ENCODE data around the gene PIK3C2G.
"Not testable (repeated sequence)": the region's sequence is repeated elsewhere in the genome, so short reads cannot be mapped to it uniquely, and the experiment has no call there.

The PIK3C2G gene

GRCh38 chr12:18255004-18255403 lies 6.3 kb upstream of the PIK3C2G start:
- 83% methylated on average over 2 of the region's 6 CpGs for WGBS
- H3K9me3 ChIP-seq (ENCODE audit: control insufficient read depth, low read length), result not testable (repeated sequence)

DNA sequence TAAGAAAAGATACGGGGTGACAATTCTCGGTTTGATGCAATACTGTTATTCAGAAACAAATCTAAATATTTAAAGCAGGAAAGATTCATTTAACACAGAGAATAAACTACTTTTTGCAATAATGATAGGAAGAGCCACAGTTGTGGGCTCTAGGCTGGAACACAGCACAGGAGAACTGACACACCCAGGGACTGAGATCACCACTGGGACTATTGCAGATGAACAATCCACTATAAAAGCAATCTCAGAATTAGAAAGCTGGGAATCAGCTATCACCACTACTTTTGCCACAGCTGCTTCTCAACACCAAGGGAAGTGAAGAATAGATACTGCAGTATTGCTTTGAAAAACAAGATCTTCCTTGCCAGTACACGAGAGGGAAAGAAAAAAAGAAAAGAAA lies 4.1 kb upstream of the PIK3C2G start:
- Histone ChIP-seq H3K36me3 (ENCODE audit: control insufficient read depth in 1 of 2, insufficient read depth in 2 of 2, low read depth in 1 of 2, low read length in 2 of 2) (no peaks in the 10 kb centered on the region), H3K4me3 (ENCODE audit: insufficient read depth in 1 of 2, low read depth in 1 of 2, low read length in 2 of 2) (no peak overlapping the region), H2BK5ac (ENCODE audit: low read depth, low read length, poor library complexity, severe bottlenecking) (no peak overlapping the region), H4K91ac (ENCODE audit: low read length) (no peak overlapping the region), H3K4me2 (ENCODE audit: low read length, poor library complexity, severe bottlenecking) (no peak overlapping the region), H3K27ac (ENCODE audit: low read length, poor library complexity, severe bottlenecking) (no peak overlapping the region), H3K23ac (ENCODE audit: low read length in 2 of 2) (no peak overlapping the region), H3K14ac (ENCODE audit: low read length in 2 of 2) (no peak overlapping the region), H2AFZ (ENCODE audit: low read depth, low read length) (no peak overlapping the region), H3K4me1 (ENCODE audit: control insufficient read depth, insufficient read depth, low read depth, low read length) (peaks cover 1% of the 10 kb centered on the region), H3K9me3 (ENCODE audit: control insufficient read depth, low read length) (no peaks in the 10 kb centered on the region), H3K18ac (ENCODE audit: low read depth in 1 of 2, low read length in 2 of 2) (no peak overlapping the region), H3K79me1 (replicated peaks; ENCODE audit: low read length, poor library complexity, severe bottlenecking) (no peaks in the 10 kb centered on the region), H4K8ac (ENCODE audit: low read length) (no peak overlapping the region), H3K4ac (ENCODE audit: low read depth in 1 of 2, low read length in 2 of 2) (no peak overlapping the region), H2AK5ac (ENCODE audit: low read length, severe bottlenecking) (no peak overlapping the region), H2BK15ac (ENCODE audit: low read depth, poor library complexity, severe bottlenecking) (no peak overlapping the region), H3K27me3 (ENCODE audit: control insufficient read depth in 1 of 2, insufficient read depth in 1 of 2, low read length in 2 of 2) (no peaks in the 10 kb centered on the region), H2BK12ac (ENCODE audit: low read length in 2 of 2) (no peak overlapping the region), H2BK120ac (ENCODE audit: low read depth, low read length) (no peak overlapping the region), H3K9ac (ENCODE audit: low read length) (no peak overlapping the region)
- no peak for DNase-seq
- WGBS, result 90% methylated on average over 1 of the region's 3 CpGs

More at GRCh38 chr12:18255004-18255403, 6.3 kb upstream of the PIK3C2G start:
- H2BK12ac ChIP-seq (ENCODE audit: low read length in 2 of 2); DNase-seq; H3K36me3 ChIP-seq (ENCODE audit: control insufficient read depth in 1 of 2, insufficient read depth in 2 of 2, low read depth in 1 of 2, low read length in 2 of 2); H2AFZ ChIP-seq (ENCODE audit: low read depth, low read length); H3K4me2 ChIP-seq (ENCODE audit: low read length, poor library complexity, severe bottlenecking); H3K79me1 ChIP-seq (replicated peaks; ENCODE audit: low read length, poor library complexity, severe bottlenecking); H3K4ac ChIP-seq (ENCODE audit: low read depth in 1 of 2, low read length in 2 of 2); H3K4me3 ChIP-seq (ENCODE audit: insufficient read depth in 1 of 2, low read depth in 1 of 2, low read length in 2 of 2); H3K9ac ChIP-seq (ENCODE audit: low read length); H3K27ac ChIP-seq (ENCODE audit: low read length, poor library complexity, severe bottlenecking); H3K4me1 ChIP-seq (ENCODE audit: control insufficient read depth, insufficient read depth, low read depth, low read length); H2BK15ac ChIP-seq (ENCODE audit: low read depth, poor library complexity, severe bottlenecking); H4K8ac ChIP-seq (ENCODE audit: low read length); H2AK5ac ChIP-seq (ENCODE audit: low read length, severe bottlenecking); H3K23ac ChIP-seq (ENCODE audit: low read length in 2 of 2); H4K91ac ChIP-seq (ENCODE audit: low read length); H3K27me3 ChIP-seq (ENCODE audit: control insufficient read depth in 1 of 2, insufficient read depth in 1 of 2, low read length in 2 of 2); H3K18ac ChIP-seq (ENCODE audit: low read depth in 1 of 2, low read length in 2 of 2); H2BK120ac ChIP-seq (ENCODE audit: low read depth, low read length); H3K14ac ChIP-seq (ENCODE audit: low read length in 2 of 2); H2BK5ac ChIP-seq (ENCODE audit: low read depth, low read length, poor library complexity, severe bottlenecking): not testable (repeated sequence)

DNA sequence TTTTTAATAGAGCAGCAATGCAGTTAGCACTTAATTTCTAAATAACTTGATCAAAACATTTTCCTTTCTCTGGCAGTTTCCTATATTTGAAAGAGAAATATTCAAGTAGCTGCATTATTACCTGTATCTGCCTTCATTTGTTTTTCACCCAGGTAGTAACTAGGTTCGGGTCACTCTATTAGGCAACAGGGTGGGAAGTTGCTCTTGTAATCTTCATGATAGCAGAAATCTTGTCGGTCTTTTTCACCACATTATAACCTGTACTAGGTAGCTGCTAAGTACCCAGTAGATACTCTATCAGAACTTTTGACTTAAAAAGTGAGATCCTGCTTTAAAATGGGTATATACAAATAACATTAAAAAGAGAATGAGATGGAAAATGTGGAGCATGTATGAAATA lies 2.4 kb upstream of the PIK3C2G start:
- no peak overlapping the region for H3K9ac ChIP-seq (ENCODE audit: low read length)
- no peak overlapping the region for H4K8ac ChIP-seq (ENCODE audit: low read length)
- H2AFZ ChIP-seq (ENCODE audit: low read depth, low read length), result no peak overlapping the region
- no peaks in the 10 kb centered on the region for H3K36me3 ChIP-seq (ENCODE audit: control insufficient read depth in 1 of 2, insufficient read depth in 2 of 2, low read depth in 1 of 2, low read length in 2 of 2)
- no peaks in the 10 kb centered on the region for H3K79me1 ChIP-seq (replicated peaks; ENCODE audit: low read length, poor library complexity, severe bottlenecking)
- no peak overlapping the region for H2BK15ac ChIP-seq (ENCODE audit: low read depth, poor library complexity, severe bottlenecking)
- no peaks in the 10 kb centered on the region for H3K27me3 ChIP-seq (ENCODE audit: control insufficient read depth in 1 of 2, insufficient read depth in 1 of 2, low read length in 2 of 2)
- H2BK120ac ChIP-seq (ENCODE audit: low read depth, low read length), result no peak overlapping the region
- no CpG with 5 or more reads among the region's 2 CpGs for WGBS
- H4K91ac ChIP-seq (ENCODE audit: low read length), result no peak overlapping the region
- no peak overlapping the region for H3K18ac ChIP-seq (ENCODE audit: low read depth in 1 of 2, low read length in 2 of 2)
- H3K4ac ChIP-seq (ENCODE audit: low read depth in 1 of 2, low read length in 2 of 2), result no peak overlapping the region
- H3K4me1 ChIP-seq (ENCODE audit: control insufficient read depth, insufficient read depth, low read depth, low read length), result peaks cover 1% of the 10 kb centered on the region
- no peak overlapping the region for H3K4me3 ChIP-seq (ENCODE audit: insufficient read depth in 1 of 2, low read depth in 1 of 2, low read length in 2 of 2)
- H3K23ac ChIP-seq (ENCODE audit: low read length in 2 of 2), result no peak overlapping the region
- H2AK5ac ChIP-seq (ENCODE audit: low read length, severe bottlenecking), result no peak overlapping the region
- no peak overlapping the region for H3K14ac ChIP-seq (ENCODE audit: low read length in 2 of 2)
- no peaks in the 10 kb centered on the region for H3K9me3 ChIP-seq (ENCODE audit: control insufficient read depth, low read length)
- no peak overlapping the region for H3K27ac ChIP-seq (ENCODE audit: low read length, poor library complexity, severe bottlenecking)
- no peak overlapping the region for H2BK5ac ChIP-seq (ENCODE audit: low read depth, low read length, poor library complexity, severe bottlenecking)
- DNase-seq, result no peak
- no peak overlapping the region for H3K4me2 ChIP-seq (ENCODE audit: low read length, poor library complexity, severe bottlenecking)
- H2BK12ac ChIP-seq (ENCODE audit: low read length in 2 of 2), result no peak overlapping the region

GRCh38 chr12:18259906-18260682 lies 1.2 kb upstream of the PIK3C2G start:
- no peak overlapping the region for H3K9ac ChIP-seq (ENCODE audit: low read length)
- DNase-seq, result no peak
- no peak overlapping the region for H3K23ac ChIP-seq (ENCODE audit: low read length in 2 of 2)
- no peaks in the 10 kb centered on the region for H3K36me3 ChIP-seq (ENCODE audit: control insufficient read depth in 1 of 2, insufficient read depth in 2 of 2, low read depth in 1 of 2, low read length in 2 of 2)
- no peak overlapping the region for H3K4me3 ChIP-seq (ENCODE audit: insufficient read depth in 1 of 2, low read depth in 1 of 2, low read length in 2 of 2)
- no peaks in the 10 kb centered on the region for H3K9me3 ChIP-seq (ENCODE audit: control insufficient read depth, low read length)
- H3K4me1 ChIP-seq (ENCODE audit: control insufficient read depth, insufficient read depth, low read depth, low read length), result no peaks in the 10 kb centered on the region
- no CpG with 5 or more reads among the region's 1 CpG for WGBS
- H3K4me2 ChIP-seq (ENCODE audit: low read length, poor library complexity, severe bottlenecking), result no peak overlapping the region
- H2BK5ac ChIP-seq (ENCODE audit: low read depth, low read length, poor library complexity, severe bottlenecking), result no peak overlapping the region
- H3K27ac ChIP-seq (ENCODE audit: low read length, poor library complexity, severe bottlenecking), result no peak overlapping the region
- no peaks in the 10 kb centered on the region for H3K79me1 ChIP-seq (replicated peaks; ENCODE audit: low read length, poor library complexity, severe bottlenecking)
- no peaks in the 10 kb centered on the region for H3K27me3 ChIP-seq (ENCODE audit: control insufficient read depth in 1 of 2, insufficient read depth in 1 of 2, low read length in 2 of 2)
- H3K14ac ChIP-seq (ENCODE audit: low read length in 2 of 2), result no peak overlapping the region
- H4K91ac ChIP-seq (ENCODE audit: low read length), result no peak overlapping the region
- H4K8ac ChIP-seq (ENCODE audit: low read length), result no peak overlapping the region
- no peak overlapping the region for H2AK5ac ChIP-seq (ENCODE audit: low read length, severe bottlenecking)
- no peak overlapping the region for H3K4ac ChIP-seq (ENCODE audit: low read depth in 1 of 2, low read length in 2 of 2)
- no peak overlapping the region for H2BK12ac ChIP-seq (ENCODE audit: low read length in 2 of 2)
- H3K18ac ChIP-seq (ENCODE audit: low read depth in 1 of 2, low read length in 2 of 2), result no peak overlapping the region
- no peak overlapping the region for H2BK120ac ChIP-seq (ENCODE audit: low read depth, low read length)
- no peak overlapping the region for H2BK15ac ChIP-seq (ENCODE audit: low read depth, poor library complexity, severe bottlenecking)
- no peak overlapping the region for H2AFZ ChIP-seq (ENCODE audit: low read depth, low read length)

All from mesenchymal stem cell (in vitro differentiated cells and primary cell).